HEK293 (cell line): ENCODE results near the gene UNC5CL.

ENCODE experiments used
- KLF10 ChIP-seq: fragments of 450-650 bp; IDR thresholded peaks from 2 replicates; pipeline ENCODE4 v1.5.1; 2018; ENCODE audit warnings: missing biosample characterization, mild to moderate bottlenecking, missing genetic modification characterization
- PATZ1 ChIP-seq: fragments of 450-650 bp; formaldehyde crosslinking; IDR thresholded peaks from 2 replicates; pipeline ENCODE4 v1.5.1; 2016; ENCODE audit warnings: missing biosample characterization, missing genetic modification characterization
- TCF7L2 ChIP-seq: IDR thresholded peaks from 2 replicates; pipeline ENCODE4 v1.6.1; 2011; ENCODE audit warnings: low read depth, mild to moderate bottlenecking, inconsistent platforms, low read length, moderate library complexity, borderline replicate concordance
- WT1 ChIP-seq: fragments of 450-650 bp; formaldehyde crosslinking; IDR thresholded peaks from 2 replicates; pipeline ENCODE4 v1.5.1; 2016; ENCODE audit warnings: missing biosample characterization, missing genetic modification characterization
- ZNF266 ChIP-seq: fragments of 450-650 bp; formaldehyde crosslinking; IDR thresholded peaks from 2 replicates; pipeline ENCODE4 v1.5.1; 2016; ENCODE audit warnings: missing biosample characterization, missing genetic modification characterization, low read depth
- ZNF366 ChIP-seq: fragments of 450-650 bp; formaldehyde crosslinking; conservative IDR thresholded peaks from 2 replicates; pipeline ENCODE4 v1.5.1; 2016; ENCODE audit warnings: missing biosample characterization, missing genetic modification characterization
- ZNF529 ChIP-seq: fragments of 450-650 bp; formaldehyde crosslinking; IDR thresholded peaks from 2 replicates; pipeline ENCODE4 v1.5.1; 2017; ENCODE audit warnings: missing genetic modification characterization, missing biosample characterization; ENCODE audit not compliant: insufficient replicate concordance
- TF ChIP-seq, protein P1 (sequence below): fragments of 450-650 bp; formaldehyde crosslinking; optimal IDR thresholded peaks from 2 replicates; pipeline ENCODE3; 2016; ENCODE audit warnings: missing biosample characterization, mild to moderate bottlenecking, missing genetic modification characterization
- TF ChIP-seq, protein P2 (sequence below): fragments of 450-650 bp; formaldehyde crosslinking; conservative IDR thresholded peaks from 2 replicates; pipeline ENCODE4 v1.5.1; 2016; ENCODE audit warnings: low read depth, missing biosample characterization, missing genetic modification characterization
- TF ChIP-seq, protein P3 (sequence below): fragments of 450-650 bp; formaldehyde crosslinking; IDR thresholded peaks from 2 replicates; pipeline ENCODE4 v1.5.1; 2016; ENCODE audit warnings: missing biosample characterization, missing genetic modification characterization
- TF ChIP-seq, protein P4 (sequence below): fragments of 450-650 bp; formaldehyde crosslinking; IDR thresholded peaks from 2 replicates; pipeline ENCODE4 v1.5.1; 2016; ENCODE audit warnings: missing biosample characterization, missing genetic modification characterization, borderline replicate concordance
- TF ChIP-seq, protein P5 (sequence below): fragments of 450-650 bp; formaldehyde crosslinking; IDR thresholded peaks from 2 replicates; pipeline ENCODE4 v1.5.1; 2016; ENCODE audit warnings: missing biosample characterization, missing genetic modification characterization

DNA sequence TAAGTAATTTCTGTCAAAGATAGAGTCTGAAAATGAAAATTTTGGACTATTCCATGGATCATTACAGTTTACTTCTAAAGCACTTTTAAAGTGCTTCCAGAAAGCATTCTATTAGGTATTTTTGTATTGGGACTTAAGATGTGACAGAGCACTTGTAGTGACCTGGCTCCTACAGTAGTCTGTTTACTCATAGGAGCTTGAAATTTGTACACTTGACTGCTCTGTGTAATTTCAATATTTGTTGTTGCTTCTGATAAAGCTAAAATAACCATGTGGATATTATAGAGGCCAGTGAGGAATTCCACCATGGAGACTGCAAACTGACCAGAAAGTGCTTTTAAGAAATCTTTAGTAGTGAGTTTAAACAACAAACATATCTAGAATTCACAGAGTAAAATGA is 44.1 kb upstream of the UNC5CL start:
- TF ChIP-seq TCF7L2, result no peak
- TF ChIP-seq, protein P1, sequence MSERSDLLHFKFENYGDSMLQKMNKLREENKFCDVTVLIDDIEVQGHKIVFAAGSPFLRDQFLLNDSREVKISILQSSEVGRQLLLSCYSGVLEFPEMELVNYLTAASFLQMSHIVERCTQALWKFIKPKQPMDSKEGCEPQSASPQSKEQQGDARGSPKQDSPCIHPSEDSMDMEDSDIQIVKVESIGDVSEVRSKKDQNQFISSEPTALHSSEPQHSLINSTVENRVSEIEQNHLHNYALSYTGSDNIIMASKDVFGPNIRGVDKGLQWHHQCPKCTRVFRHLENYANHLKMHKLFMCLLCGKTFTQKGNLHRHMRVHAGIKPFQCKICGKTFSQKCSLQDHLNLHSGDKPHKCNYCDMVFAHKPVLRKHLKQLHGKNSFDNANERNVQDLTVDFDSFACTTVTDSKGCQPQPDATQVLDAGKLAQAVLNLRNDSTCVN (tag by site-specific recombination), result no peak
- no peak for TF ChIP-seq PATZ1
- TF ChIP-seq, protein P2, sequence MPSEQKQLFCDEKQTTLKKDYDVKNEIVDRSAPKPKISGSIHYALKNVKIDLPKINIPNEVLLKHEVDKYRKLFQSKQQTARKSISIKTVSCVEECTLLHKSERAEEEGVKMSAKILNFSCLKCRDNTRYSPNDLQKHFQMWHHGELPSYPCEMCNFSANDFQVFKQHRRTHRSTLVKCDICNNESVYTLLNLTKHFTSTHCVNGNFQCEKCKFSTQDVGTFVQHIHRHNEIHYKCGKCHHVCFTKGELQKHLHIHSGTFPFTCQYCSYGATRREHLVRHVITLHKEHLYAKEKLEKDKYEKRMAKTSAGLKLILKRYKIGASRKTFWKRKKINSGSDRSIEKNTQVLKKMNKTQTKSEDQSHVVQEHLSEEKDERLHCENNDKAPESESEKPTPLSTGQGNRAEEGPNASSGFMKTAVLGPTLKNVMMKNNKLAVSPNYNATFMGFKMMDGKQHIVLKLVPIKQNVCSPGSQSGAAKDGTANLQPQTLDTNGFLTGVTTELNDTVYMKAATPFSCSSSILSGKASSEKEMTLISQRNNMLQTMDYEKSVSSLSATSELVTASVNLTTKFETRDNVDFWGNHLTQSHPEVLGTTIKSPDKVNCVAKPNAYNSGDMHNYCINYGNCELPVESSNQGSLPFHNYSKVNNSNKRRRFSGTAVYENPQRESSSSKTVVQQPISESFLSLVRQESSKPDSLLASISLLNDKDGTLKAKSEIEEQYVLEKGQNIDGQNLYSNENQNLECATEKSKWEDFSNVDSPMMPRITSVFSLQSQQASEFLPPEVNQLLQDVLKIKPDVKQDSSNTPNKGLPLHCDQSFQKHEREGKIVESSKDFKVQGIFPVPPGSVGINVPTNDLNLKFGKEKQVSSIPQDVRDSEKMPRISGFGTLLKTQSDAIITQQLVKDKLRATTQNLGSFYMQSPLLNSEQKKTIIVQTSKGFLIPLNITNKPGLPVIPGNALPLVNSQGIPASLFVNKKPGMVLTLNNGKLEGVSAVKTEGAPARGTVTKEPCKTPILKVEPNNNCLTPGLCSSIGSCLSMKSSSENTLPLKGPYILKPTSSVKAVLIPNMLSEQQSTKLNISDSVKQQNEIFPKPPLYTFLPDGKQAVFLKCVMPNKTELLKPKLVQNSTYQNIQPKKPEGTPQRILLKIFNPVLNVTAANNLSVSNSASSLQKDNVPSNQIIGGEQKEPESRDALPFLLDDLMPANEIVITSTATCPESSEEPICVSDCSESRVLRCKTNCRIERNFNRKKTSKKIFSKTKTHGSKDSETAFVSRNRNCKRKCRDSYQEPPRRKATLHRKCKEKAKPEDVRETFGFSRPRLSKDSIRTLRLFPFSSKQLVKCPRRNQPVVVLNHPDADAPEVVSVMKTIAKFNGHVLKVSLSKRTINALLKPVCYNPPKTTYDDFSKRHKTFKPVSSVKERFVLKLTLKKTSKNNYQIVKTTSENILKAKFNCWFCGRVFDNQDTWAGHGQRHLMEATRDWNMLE (tag by site-specific recombination), result no peak
- no peak for TF ChIP-seq ZNF529
- TF ChIP-seq, protein P3, sequence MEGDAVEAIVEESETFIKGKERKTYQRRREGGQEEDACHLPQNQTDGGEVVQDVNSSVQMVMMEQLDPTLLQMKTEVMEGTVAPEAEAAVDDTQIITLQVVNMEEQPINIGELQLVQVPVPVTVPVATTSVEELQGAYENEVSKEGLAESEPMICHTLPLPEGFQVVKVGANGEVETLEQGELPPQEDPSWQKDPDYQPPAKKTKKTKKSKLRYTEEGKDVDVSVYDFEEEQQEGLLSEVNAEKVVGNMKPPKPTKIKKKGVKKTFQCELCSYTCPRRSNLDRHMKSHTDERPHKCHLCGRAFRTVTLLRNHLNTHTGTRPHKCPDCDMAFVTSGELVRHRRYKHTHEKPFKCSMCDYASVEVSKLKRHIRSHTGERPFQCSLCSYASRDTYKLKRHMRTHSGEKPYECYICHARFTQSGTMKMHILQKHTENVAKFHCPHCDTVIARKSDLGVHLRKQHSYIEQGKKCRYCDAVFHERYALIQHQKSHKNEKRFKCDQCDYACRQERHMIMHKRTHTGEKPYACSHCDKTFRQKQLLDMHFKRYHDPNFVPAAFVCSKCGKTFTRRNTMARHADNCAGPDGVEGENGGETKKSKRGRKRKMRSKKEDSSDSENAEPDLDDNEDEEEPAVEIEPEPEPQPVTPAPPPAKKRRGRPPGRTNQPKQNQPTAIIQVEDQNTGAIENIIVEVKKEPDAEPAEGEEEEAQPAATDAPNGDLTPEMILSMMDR (tag by site-specific recombination), result no peak
- TF ChIP-seq WT1 (tag by site-specific recombination), result no peak
- TF ChIP-seq, protein P4, sequence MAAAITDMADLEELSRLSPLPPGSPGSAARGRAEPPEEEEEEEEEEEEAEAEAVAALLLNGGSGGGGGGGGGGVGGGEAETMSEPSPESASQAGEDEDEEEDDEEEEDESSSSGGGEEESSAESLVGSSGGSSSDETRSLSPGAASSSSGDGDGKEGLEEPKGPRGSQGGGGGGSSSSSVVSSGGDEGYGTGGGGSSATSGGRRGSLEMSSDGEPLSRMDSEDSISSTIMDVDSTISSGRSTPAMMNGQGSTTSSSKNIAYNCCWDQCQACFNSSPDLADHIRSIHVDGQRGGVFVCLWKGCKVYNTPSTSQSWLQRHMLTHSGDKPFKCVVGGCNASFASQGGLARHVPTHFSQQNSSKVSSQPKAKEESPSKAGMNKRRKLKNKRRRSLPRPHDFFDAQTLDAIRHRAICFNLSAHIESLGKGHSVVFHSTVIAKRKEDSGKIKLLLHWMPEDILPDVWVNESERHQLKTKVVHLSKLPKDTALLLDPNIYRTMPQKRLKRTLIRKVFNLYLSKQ (tag by site-specific recombination), result no peak
- TF ChIP-seq, protein P5, sequence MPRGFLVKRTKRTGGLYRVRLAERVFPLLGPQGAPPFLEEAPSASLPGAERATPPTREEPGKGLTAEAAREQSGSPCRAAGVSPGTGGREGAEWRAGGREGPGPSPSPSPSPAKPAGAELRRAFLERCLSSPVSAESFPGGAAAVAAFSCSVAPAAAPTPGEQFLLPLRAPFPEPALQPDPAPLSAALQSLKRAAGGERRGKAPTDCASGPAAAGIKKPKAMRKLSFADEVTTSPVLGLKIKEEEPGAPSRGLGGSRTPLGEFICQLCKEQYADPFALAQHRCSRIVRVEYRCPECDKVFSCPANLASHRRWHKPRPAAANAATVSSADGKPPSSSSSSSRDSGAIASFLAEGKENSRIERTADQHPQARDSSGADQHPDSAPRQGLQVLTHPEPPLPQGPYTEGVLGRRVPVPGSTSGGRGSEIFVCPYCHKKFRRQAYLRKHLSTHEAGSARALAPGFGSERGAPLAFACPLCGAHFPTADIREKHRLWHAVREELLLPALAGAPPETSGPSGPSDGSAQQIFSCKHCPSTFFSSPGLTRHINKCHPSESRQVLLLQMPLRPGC, result no peak
- TF ChIP-seq ZNF366 (tag by site-specific recombination), result no peak
- no peak for TF ChIP-seq KLF10 (tag by site-specific recombination)
- no peak for TF ChIP-seq ZNF266 (tag by site-specific recombination)
